ENCODE results near the gene ITGB7.
A peak's percentile ranks its signal among the peaks of the same experiment; 100 is the strongest.

ITGB7 gene

DNA sequence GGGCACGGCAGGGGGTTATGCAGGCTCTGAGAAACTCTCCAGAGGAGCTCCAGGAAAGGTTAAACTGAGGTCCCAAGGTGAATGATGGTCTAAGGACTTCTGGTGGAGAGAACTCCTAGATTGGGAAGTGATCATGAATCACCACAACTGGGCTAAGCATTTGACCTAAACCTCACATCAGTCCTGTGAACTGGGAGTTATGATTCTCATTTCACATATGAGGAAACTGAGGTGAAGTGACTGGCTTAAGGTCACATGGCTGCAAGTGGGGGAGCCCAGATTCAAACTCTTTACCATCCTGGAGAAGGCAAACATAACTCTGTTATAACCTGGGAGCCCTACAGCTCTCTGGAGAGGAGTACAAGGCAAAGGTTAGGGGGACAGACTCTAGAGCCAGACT, 20.8 kb upstream of the ITGB7 start:
- Histone ChIP-seq H3K36me3 (ENCODE audit: insufficient read depth, low read length) (peaks cover 10% of the 10 kb centered on the region), H3K9ac (ENCODE audit: low read length) (no peak overlapping the region), H3K4me3 (ENCODE audit: low read depth in 1 of 2, low read length in 2 of 2) (no peak overlapping the region), H3K9me3 (ENCODE audit: low read length) (no peaks in the 10 kb centered on the region), H3K4me1 (ENCODE audit: insufficient read depth, low read length) (peaks cover 55% of the 10 kb centered on the region), H3K27me3 (ENCODE audit: control insufficient read depth in 1 of 2, insufficient read depth in 2 of 2, low read length in 2 of 2) (no peaks in the 10 kb centered on the region), H3K27ac (ENCODE audit: low read depth, low read length) (no peak overlapping the region)

DNA sequence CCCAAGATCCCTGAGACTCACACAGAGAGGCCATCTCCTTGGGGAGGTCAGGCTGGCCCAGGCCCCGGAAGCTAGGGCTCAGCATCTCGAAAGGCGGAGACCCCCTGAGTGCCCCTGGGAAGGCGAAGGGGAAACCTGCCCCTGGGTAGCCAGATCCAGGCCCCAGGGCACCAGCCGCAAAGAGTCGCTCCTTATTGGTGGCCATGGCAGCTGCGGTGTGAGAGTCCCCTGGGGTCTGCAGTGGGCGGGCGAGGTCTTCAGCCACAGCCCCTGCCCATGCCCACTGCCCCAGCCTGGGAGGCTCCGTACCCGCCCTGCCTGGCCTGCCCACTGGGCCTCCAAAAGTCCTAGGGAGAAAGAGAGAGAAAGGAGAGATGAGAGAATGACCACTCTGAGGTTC, 20.3 kb upstream of the ITGB7 start:
- H3K27me3 ChIP-seq (ENCODE audit: control insufficient read depth in 1 of 2, insufficient read depth in 2 of 2, low read length in 2 of 2): no peaks in the 10 kb centered on the region
- peaks cover 55% of the 10 kb centered on the region for H3K4me1 ChIP-seq (ENCODE audit: insufficient read depth, low read length)
- no peaks in the 10 kb centered on the region for H3K9me3 ChIP-seq (ENCODE audit: low read length)
- H3K9ac ChIP-seq (ENCODE audit: low read length): no peak overlapping the region
- H3K4me3 ChIP-seq (ENCODE audit: low read depth in 1 of 2, low read length in 2 of 2): no peak overlapping the region
- H3K36me3 ChIP-seq (ENCODE audit: insufficient read depth, low read length): peaks cover 10% of the 10 kb centered on the region
- no peak overlapping the region for H3K27ac ChIP-seq (ENCODE audit: low read depth, low read length)

DNA sequence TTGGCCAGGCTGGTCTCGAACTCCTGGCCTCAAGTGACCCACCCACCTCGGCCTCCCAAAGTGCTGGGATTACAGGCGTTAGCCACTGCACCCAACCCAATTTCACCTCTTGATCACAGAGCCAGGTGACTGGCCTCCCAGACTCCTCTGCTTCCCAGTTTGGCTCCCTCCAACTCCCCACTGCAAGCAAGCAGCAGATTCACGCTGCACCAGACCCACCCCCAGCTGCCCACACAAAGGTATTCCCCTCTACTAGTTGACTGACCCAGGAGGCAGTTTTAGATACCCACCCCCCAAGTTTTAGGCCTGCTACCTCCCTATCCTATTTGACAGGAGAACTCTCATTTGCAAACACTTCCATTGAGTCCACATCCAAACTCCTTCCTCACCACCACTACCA, 19.8 kb upstream of the ITGB7 start:
- Histone ChIP-seq H3K9ac (ENCODE audit: low read length) (no peak overlapping the region), H3K9me3 (ENCODE audit: low read length) (no peaks in the 10 kb centered on the region), H3K27ac (ENCODE audit: low read depth, low read length) (no peak overlapping the region), H3K36me3 (ENCODE audit: insufficient read depth, low read length) (peaks cover 10% of the 10 kb centered on the region), H3K4me3 (ENCODE audit: low read depth in 1 of 2, low read length in 2 of 2) (no peak overlapping the region), H3K27me3 (ENCODE audit: control insufficient read depth in 1 of 2, insufficient read depth in 2 of 2, low read length in 2 of 2) (no peaks in the 10 kb centered on the region), H3K4me1 (ENCODE audit: insufficient read depth, low read length) (peaks cover 59% of the 10 kb centered on the region)

DNA sequence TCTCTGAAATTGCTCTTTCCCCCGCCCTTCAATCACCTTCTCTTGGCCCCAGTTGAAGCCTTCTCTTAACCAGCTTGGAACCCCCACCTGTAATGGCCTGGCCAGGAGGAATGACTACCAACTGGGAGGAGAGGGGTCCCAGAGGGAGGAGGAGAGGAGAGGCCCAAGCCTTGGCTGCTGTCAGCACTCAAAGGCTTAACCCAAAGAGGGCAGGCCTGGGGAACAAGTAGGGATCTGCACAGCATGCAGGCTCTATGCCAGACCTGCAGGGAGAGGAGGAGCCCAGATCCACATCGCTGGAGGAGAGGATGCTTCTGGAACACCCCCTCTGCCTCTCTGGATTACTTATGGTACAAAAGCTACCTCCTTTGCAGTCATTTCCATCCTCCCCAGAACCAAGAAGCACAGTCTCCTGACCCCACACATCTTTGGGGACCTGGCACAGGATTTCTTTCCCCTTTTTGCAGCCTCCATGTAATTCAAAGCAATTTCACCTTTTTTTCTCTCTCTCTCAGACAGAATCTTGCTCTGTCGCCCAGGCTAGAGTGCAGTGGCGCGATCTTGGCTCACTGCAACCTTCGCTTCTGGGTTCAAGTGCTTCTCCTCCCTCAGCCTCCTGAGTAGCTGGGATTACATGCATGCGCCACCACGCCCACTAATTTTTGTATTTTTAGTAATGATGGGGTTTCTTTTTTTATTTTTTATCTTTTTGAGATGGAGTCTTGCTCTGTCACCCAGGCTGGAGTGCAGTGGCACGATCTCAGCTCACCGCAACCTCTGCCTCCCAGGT, 18.8 kb upstream of the ITGB7 start:
- no peaks in the 10 kb centered on the region for H3K27me3 ChIP-seq (ENCODE audit: control insufficient read depth in 1 of 2, insufficient read depth in 2 of 2, low read length in 2 of 2)
- H3K9ac ChIP-seq (ENCODE audit: low read length): no peak overlapping the region
- H3K36me3 ChIP-seq (ENCODE audit: insufficient read depth, low read length): peaks cover 10% of the 10 kb centered on the region
- peaks cover 50% of the 10 kb centered on the region for H3K4me1 ChIP-seq (ENCODE audit: insufficient read depth, low read length)
- no peak overlapping the region for H3K4me3 ChIP-seq (ENCODE audit: low read depth in 1 of 2, low read length in 2 of 2)
- no peak overlapping the region for H3K27ac ChIP-seq (ENCODE audit: low read depth, low read length)
- no peaks in the 10 kb centered on the region for H3K9me3 ChIP-seq (ENCODE audit: low read length)

DNA sequence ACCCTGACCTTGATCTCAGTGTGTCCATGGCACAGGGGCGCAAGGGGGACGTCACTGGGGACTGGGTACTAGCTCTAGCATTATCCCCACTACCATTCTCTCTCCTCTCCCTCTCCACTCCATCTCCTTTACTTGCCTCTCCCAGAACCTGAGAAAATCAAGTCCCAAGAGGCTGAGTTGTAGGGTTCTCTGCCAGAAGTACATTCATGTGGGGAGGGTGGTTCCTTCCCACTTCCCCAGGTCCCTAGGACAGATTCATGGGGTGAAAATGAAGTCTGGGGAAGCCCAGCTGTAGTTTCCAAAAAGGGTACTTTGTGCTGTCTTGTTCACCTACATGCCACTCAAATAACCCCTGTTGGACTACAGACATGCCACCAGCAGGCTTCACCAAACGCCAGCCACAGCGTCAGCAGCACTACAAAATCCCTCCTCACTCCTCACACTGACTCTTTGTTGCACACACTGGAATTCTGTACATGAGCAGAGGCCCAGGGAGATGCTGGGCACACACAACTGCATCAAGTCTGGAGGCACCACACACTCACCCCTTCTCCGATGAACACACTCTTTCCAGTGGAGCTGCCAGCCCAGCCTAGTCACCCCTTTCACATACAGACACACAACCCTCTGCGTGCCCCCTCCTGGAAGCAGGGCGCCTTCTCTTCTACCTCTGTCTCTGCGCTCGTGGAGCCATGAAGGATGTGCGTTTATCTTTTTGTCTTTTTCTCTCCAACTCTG, 18.0 kb upstream of the ITGB7 start:
- Histone ChIP-seq H3K4me3 (ENCODE audit: low read depth in 1 of 2, low read length in 2 of 2) (no peak overlapping the region), H3K36me3 (ENCODE audit: insufficient read depth, low read length) (peaks cover 10% of the 10 kb centered on the region), H3K27me3 (ENCODE audit: control insufficient read depth in 1 of 2, insufficient read depth in 2 of 2, low read length in 2 of 2) (no peaks in the 10 kb centered on the region), H3K9me3 (ENCODE audit: low read length) (no peaks in the 10 kb centered on the region), H3K27ac (ENCODE audit: low read depth, low read length) (peak overlapping the region; percentile 100), H3K9ac (ENCODE audit: low read length) (peak overlapping the region; percentile 34), H3K4me1 (ENCODE audit: insufficient read depth, low read length) (peaks cover 44% of the 10 kb centered on the region)

DNA sequence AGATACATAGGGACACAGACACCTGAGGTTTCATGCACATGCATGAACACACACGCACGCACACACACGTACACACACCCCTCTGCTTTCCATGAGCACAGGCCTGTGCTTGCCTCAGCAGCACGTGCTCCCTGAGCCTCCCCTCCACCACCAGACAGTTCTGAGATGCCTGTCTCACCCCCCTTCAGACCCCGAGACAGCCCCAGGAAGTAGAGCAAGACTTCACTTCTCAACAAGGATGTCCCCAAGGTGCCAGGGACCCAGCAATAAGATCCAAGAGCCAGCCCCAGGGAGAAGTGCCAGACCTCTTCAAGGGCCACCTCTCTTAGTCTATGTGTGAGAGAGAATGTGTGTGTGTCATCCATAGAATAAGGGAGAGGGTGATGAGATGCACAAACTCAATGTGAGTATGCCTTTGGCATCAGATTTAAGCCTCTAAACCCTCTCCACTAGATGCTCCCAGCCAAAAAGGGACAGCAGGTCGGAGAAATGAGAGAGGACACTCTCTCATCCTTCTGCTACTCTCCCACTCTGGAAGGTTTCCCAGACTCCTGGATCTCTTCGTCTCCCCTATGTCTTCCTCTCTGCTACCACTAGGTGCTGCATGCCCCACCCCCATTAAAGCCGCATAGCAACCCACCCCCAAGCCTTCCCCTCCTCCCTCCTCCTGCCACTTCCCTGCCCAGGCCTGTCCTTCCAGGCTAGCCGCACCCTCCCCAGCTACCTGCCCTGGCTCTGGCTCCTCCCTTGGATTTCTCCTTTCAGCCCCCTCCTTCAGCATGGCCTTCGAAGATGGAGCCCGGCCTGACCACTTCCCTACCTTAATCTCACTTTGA, 17.2 kb upstream of the ITGB7 start:
- H3K4me3 ChIP-seq (ENCODE audit: low read depth in 1 of 2, low read length in 2 of 2): peak overlapping the region in 1 of 2 donors; percentile 16
- peak overlapping the region; percentile 100 for H3K27ac ChIP-seq (ENCODE audit: low read depth, low read length)
- H3K9me3 ChIP-seq (ENCODE audit: low read length): no peaks in the 10 kb centered on the region
- H3K4me1 ChIP-seq (ENCODE audit: insufficient read depth, low read length): peaks cover 42% of the 10 kb centered on the region
- H3K9ac ChIP-seq (ENCODE audit: low read length): peak overlapping the region; percentile 39
- no peaks in the 10 kb centered on the region for H3K27me3 ChIP-seq (ENCODE audit: control insufficient read depth in 1 of 2, insufficient read depth in 2 of 2, low read length in 2 of 2)
- H3K36me3 ChIP-seq (ENCODE audit: insufficient read depth, low read length): peaks cover 10% of the 10 kb centered on the region

DNA sequence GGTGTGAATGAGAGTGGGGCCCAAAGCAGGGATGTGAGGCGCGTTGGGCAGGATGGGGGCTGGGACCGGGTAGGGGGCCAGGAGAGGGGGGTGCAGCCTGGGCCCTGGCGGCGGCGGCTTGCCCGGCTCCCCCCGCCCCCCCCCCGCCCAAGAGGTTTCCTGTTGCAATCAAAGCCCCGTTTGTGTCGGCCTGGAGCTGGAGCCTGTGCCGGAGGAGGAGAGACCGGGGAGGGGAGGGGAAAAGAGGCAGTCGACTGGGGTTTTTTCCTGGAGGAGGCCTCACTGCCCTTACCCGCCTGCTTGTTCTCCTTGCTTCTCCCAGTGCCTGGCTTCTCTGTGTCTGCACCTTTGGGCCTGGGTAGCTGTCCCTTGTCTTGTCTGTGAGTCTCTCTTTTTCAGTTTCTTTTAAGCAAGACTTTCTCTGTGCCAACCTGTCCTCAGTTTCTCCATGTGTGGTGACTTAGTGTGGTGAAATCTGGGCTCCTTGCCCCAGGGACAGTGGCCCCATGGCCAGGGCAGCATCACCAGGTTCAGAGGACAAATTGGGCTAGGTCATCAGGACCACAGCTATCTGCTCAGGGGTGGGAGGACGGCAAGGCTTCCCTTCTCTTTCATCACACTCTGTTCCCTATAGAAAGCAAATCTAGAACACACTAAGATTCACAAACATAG, 16.5 kb upstream of the ITGB7 start:
- H3K4me1 ChIP-seq (ENCODE audit: insufficient read depth, low read length): peaks cover 42% of the 10 kb centered on the region
- no peaks in the 10 kb centered on the region for H3K9me3 ChIP-seq (ENCODE audit: low read length)
- H3K27me3 ChIP-seq (ENCODE audit: control insufficient read depth in 1 of 2, insufficient read depth in 2 of 2, low read length in 2 of 2): no peaks in the 10 kb centered on the region
- H3K9ac ChIP-seq (ENCODE audit: low read length): peak overlapping the region; percentile 39
- H3K27ac ChIP-seq (ENCODE audit: low read depth, low read length): peak overlapping the region; percentile 100
- H3K4me3 ChIP-seq (ENCODE audit: low read depth in 1 of 2, low read length in 2 of 2): peak overlapping the region in 1 of 2 donors; percentile 16
- peaks cover 10% of the 10 kb centered on the region for H3K36me3 ChIP-seq (ENCODE audit: insufficient read depth, low read length)

DNA sequence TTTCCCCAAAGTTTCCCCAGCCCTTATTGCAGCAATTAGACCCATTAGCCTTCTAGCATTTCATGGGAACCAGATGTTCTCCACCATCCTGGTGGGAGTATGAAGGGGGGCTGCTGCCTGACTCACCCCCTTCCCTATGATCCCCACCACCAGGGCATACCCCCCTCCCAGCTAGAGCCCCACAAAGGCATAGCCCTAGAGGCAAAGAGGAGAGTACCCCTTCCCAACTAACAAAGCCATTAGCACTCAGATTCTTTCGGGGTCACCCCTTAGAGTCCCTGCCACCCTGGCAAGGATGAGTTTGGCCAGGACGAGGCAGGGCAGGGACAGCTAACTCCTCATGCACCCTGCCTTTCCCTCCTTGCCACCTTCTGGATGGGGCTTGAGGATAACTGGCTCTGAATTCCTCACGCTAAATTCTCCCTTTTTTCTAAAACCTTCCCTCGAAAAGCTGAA, 15.8 kb upstream of the ITGB7 start:
- peak overlapping the region; percentile 100 for H3K27ac ChIP-seq (ENCODE audit: low read depth, low read length)
- peak overlapping the region; percentile 49 for H3K9ac ChIP-seq (ENCODE audit: low read length)
- peaks cover 48% of the 10 kb centered on the region for H3K4me1 ChIP-seq (ENCODE audit: insufficient read depth, low read length)
- H3K4me3 ChIP-seq (ENCODE audit: low read depth in 1 of 2, low read length in 2 of 2): no peak overlapping the region
- peaks cover 5% of the 10 kb centered on the region for H3K36me3 ChIP-seq (ENCODE audit: insufficient read depth, low read length)
- no peaks in the 10 kb centered on the region for H3K9me3 ChIP-seq (ENCODE audit: low read length)
- H3K27me3 ChIP-seq (ENCODE audit: control insufficient read depth in 1 of 2, insufficient read depth in 2 of 2, low read length in 2 of 2): no peaks in the 10 kb centered on the region

DNA sequence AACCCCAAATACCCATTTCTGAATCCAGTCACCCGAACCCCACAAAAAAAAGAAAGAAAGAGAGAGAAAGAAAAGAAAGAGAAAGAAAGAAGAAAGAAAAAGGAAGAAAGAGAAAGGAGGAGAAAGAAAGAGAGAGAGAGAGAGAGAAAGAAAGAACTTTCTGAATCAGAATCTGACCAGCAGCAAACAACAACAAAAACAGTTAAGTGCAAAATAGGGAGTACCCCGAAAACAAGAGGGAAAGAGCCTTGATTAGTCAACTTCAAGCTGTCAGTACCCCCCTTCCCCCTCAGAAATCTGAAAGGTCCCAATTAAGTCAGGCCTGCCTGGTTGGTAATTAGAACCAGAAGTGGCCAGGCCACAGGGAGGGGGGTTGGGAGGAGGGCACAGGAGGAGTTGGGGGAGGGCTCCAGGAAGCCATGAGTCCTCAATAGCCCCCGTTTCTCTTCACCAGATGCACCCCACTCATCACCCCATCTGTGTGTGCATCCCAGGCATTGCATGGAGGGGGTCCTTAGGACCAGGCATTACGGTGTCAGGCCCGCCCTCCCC, 15.2 kb upstream of the ITGB7 start:
- Histone ChIP-seq H3K36me3 (ENCODE audit: insufficient read depth, low read length) (no peaks in the 10 kb centered on the region), H3K4me1 (ENCODE audit: insufficient read depth, low read length) (peaks cover 54% of the 10 kb centered on the region), H3K4me3 (ENCODE audit: low read depth in 1 of 2, low read length in 2 of 2) (peak overlapping the region in 1 of 2 donors; percentile 45), H3K9me3 (ENCODE audit: low read length) (no peaks in the 10 kb centered on the region), H3K9ac (ENCODE audit: low read length) (peak overlapping the region; percentile 68), H3K27me3 (ENCODE audit: control insufficient read depth in 1 of 2, insufficient read depth in 2 of 2, low read length in 2 of 2) (no peaks in the 10 kb centered on the region), H3K27ac (ENCODE audit: low read depth, low read length) (peak overlapping the region; percentile 100)

DNA sequence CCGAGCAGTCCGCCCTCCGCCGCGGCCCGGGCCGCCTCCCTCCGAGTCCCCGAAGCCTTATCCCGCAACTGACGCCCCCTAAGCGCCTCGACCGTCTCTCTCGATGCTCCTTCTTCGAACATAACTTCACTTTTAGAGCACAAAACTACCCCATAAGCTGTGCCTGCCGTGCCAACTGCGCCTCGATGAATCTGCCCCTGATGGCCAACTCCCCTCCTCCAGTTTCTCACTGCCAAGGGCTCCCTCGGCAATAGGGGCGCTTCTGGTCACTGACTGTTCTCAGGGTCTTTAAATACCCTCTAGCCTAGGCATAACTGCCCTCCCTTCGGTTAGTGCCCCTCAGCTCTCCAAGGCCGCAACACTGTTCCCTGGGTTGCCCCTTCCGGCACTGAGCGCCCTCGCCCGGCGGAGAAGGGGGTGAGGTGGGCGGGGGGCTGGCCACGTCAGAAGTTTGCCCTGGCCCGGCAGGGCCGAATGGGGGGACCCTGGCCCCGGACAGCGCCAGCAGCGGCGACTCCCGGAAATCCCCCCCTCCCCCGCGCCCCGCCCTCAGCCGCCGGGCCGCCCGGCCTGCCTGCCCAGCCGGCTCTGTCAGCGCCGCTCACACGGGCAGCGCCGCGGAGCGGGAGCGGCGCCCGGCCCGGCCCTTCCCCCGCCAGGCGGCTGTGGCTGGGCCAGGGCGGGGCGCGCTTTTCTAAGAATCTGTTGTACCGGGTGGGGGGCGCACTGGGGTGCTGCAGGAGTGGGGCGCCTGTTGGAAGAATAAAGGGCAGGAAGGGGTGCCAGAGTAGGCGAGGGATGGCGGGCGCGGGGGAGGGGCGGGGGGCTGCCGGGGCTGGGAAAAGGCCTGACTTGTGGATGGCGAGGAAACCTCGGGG, 14.4 kb upstream of the ITGB7 start:
- peak overlapping the region; percentile 53 to 88 for H3K4me3 ChIP-seq (ENCODE audit: low read depth in 1 of 2, low read length in 2 of 2)
- no peaks in the 10 kb centered on the region for H3K9me3 ChIP-seq (ENCODE audit: low read length)
- H3K9ac ChIP-seq (ENCODE audit: low read length): peak overlapping the region; percentile 99
- H3K4me1 ChIP-seq (ENCODE audit: insufficient read depth, low read length): peaks cover 62% of the 10 kb centered on the region
- H3K27ac ChIP-seq (ENCODE audit: low read depth, low read length): peak overlapping the region; percentile 100
- H3K36me3 ChIP-seq (ENCODE audit: insufficient read depth, low read length): no peaks in the 10 kb centered on the region
- H3K27me3 ChIP-seq (ENCODE audit: control insufficient read depth in 1 of 2, insufficient read depth in 2 of 2, low read length in 2 of 2): no peaks in the 10 kb centered on the region
